ENCODE data around the gene SART1.
"Not testable (repeated sequence)": the region's sequence is repeated elsewhere in the genome, so short reads cannot be mapped to it uniquely, and the experiment has no call there.

DNA sequence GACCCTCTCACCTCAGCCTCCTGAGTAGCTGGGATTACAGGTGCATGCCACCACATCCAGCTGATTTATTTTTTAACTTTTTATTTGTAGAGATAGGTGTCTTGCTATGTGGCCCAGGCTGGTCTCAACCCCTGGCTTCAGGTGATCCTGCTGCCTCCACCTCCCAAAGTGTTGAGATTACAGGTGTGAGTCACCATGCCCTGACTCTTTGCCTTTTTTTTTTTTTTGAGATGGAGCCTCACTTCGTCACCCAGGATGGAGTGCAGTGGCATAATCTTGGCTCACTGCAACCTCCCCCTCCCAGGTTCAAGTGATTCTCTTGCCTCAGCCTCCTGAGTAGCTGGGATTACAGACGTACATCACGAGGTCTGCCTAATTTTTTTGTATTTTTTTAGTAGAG is 9.9 kb upstream of the SART1 start:
- TF ChIP-seq EP300, POLR2A (IDR thresholded peaks at IDR 0.05): not testable (repeated sequence)
- TF ChIP-seq, protein P1, sequence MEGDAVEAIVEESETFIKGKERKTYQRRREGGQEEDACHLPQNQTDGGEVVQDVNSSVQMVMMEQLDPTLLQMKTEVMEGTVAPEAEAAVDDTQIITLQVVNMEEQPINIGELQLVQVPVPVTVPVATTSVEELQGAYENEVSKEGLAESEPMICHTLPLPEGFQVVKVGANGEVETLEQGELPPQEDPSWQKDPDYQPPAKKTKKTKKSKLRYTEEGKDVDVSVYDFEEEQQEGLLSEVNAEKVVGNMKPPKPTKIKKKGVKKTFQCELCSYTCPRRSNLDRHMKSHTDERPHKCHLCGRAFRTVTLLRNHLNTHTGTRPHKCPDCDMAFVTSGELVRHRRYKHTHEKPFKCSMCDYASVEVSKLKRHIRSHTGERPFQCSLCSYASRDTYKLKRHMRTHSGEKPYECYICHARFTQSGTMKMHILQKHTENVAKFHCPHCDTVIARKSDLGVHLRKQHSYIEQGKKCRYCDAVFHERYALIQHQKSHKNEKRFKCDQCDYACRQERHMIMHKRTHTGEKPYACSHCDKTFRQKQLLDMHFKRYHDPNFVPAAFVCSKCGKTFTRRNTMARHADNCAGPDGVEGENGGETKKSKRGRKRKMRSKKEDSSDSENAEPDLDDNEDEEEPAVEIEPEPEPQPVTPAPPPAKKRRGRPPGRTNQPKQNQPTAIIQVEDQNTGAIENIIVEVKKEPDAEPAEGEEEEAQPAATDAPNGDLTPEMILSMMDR (IDR thresholded peaks at IDR 0.05), result not testable (repeated sequence)

Data from sigmoid colon (tissue), 4 donors.